Activated naive CD8-positive, alpha-beta T cell (primary cell): ENCODE data around the gene TGFB2.

ENCODE experiments used
- H3K27ac Mint-ChIP-seq: one replicate; pipeline ENCODE4 v1.8.0; 2021; ENCODE audit warnings: mixed read lengths
- H3K27me3 Mint-ChIP-seq: one replicate; pipeline ENCODE4 v1.8.0; 2021; ENCODE audit warnings: mixed read lengths
- H3K36me3 Mint-ChIP-seq: one replicate; pipeline ENCODE4 v1.8.0; 2021; ENCODE audit warnings: mixed read lengths
- H3K4me1 Mint-ChIP-seq: one replicate; pipeline ENCODE4 v1.8.0; 2021; ENCODE audit warnings: low read depth, mixed read lengths
- H3K4me3 Mint-ChIP-seq: one replicate; pipeline ENCODE4 v1.8.0; 2021; ENCODE audit warnings: mild to moderate bottlenecking, mixed read lengths
- H3K9me3 Mint-ChIP-seq: one replicate; pipeline ENCODE4 v1.8.0; 2021; ENCODE audit warnings: low read depth, mixed read lengths

Gene TGFB2

DNA sequence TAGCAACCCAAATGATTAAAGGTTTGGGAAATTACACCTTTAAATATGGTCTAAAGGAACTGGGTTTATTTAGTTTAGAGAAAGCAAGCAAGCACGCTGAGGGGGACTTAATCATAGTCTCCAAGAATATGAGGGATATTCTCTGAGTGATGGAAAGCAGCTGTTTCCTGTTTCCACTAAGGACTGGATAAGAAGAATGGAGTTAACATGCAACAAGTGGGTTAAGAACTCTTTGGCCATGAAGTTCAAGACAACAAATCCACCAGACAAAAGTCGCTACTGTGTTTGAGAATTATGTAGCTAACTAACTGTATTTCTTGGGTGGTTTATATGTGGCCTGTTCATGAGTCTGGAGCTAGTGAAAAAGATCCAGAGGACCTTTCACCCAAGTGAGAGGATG, 85.7 kb downstream of the TGFB2 start:
- Mint-ChIP-seq H3K27ac (no peak overlapping the region), H3K36me3 (no peaks in the 10 kb centered on the region), H3K4me1 (no peaks in the 10 kb centered on the region), H3K4me3 (no peak overlapping the region), H3K27me3 (peaks cover 9% of the 10 kb centered on the region), H3K9me3 (no peaks in the 10 kb centered on the region)

DNA sequence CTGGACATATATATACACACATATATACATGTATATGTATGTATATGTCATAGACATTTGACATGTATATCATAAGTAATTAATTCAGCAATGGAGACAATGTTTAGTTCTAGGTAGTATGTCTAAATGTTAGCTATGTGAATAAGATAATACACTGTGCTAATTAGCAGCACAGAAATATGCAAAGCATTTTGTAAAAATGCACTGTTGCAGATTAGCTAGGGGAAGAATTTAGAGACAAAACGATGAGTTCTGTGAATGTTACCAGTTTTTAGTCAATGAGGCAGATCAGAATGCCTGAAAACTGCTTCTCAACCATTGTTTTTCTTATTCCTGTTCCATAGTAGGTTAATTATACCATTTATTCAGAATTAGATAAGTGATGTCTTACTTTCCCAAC, 86.3 kb downstream of the TGFB2 start:
- H3K27ac Mint-ChIP-seq, result no peak overlapping the region

DNA sequence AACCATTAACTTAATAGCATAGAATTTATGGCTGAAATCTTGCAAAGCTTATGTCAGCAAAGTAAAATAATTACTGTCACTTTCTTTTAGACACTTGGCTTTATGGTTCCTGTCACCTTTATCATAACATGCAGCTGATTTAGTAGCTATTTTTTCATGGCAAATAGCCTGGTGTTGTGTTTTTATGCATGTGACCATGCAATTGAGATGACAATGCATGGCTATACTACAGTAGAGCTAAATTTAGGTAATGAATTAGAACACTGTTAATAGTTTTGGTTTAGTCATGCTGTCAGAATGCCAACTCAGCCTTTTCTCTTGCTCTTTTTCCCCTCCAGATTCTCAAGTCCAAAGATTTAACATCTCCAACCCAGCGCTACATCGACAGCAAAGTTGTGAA, 88.6 kb downstream of the TGFB2 start:
- H3K36me3 Mint-ChIP-seq, result peaks cover 2% of the 10 kb centered on the region
- H3K9me3 Mint-ChIP-seq, result no peaks in the 10 kb centered on the region
- no peak overlapping the region for H3K27ac Mint-ChIP-seq
- H3K27me3 Mint-ChIP-seq, result peaks cover 10% of the 10 kb centered on the region
- H3K4me1 Mint-ChIP-seq, result no peaks in the 10 kb centered on the region
- H3K4me3 Mint-ChIP-seq, result no peak overlapping the region

More for the DNA sequence above, 86.3 kb downstream of the TGFB2 start:
- Mint-ChIP-seq H3K27me3 (peaks cover 9% of the 10 kb centered on the region), H3K36me3 (no peaks in the 10 kb centered on the region), H3K9me3 (no peaks in the 10 kb centered on the region), H3K4me3 (no peak overlapping the region), H3K4me1 (no peaks in the 10 kb centered on the region)

DNA sequence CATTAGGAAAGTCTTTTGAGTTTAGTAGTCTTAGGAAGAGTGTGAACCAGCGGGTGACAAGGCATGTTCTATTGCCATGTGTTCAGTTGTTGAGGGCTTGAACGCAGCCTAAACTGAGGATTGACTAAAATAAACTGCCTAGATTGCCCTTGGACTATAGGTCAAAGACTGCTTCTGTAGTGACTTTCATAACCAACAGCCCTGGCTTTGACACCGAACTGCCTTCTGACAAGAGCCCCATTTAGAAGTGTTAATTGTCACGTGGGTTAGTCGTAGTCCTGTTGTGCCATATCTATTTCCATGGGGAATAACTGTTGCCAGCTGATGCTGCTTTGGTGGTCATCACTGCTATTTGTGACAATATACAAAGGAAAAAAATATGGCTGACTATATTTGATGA, 90.4 kb downstream of the TGFB2 start:
- Mint-ChIP-seq H3K36me3 (peaks cover 2% of the 10 kb centered on the region), H3K27ac (no peak overlapping the region), H3K27me3 (peaks cover 9% of the 10 kb centered on the region), H3K4me1 (no peaks in the 10 kb centered on the region), H3K9me3 (no peaks in the 10 kb centered on the region), H3K4me3 (no peak overlapping the region)

DNA sequence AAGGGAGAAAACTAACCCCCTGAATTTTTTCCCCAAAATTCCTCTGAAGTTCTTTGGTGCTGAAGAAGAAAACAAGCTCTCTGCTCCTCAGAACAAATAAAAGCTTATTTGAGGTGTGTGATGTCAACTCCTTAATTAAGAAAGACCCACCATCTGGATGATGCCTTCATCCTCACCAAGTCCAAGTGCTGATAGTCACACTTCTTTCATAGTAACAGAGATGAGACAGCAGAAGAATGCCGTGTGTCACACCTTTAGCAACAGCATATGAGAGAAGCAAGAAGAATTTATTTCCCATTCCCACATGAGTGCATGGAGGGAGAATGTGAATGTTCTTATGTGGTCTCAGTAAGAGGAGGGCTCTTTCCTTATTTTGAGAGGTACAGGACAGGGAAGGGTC, 91.2 kb downstream of the TGFB2 start:
- Mint-ChIP-seq H3K4me3 (no peak overlapping the region), H3K27me3 (peaks cover 9% of the 10 kb centered on the region), H3K36me3 (peaks cover 2% of the 10 kb centered on the region), H3K27ac (no peak overlapping the region), H3K4me1 (no peaks in the 10 kb centered on the region), H3K9me3 (no peaks in the 10 kb centered on the region)

DNA sequence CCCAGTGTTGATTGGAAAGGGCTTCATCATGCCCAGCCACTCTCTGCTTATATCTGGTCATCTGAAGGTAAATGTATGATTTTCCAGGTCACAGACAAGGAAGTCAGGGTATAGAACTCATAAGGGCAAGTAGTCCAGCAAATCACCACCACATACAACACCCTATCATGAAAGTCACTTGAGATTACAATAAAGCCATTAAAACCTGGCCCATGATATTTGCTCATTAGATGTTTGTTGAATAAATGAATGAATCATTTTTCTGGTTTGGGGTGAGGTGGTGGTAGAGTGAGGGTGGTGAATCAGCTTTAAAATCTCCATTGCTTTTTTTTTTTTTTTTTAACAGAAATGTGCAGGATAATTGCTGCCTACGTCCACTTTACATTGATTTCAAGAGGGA, 91.9 kb downstream of the TGFB2 start:
- H3K4me1 Mint-ChIP-seq, result no peaks in the 10 kb centered on the region
- H3K9me3 Mint-ChIP-seq, result no peaks in the 10 kb centered on the region
- peaks cover 9% of the 10 kb centered on the region for H3K27me3 Mint-ChIP-seq
- H3K36me3 Mint-ChIP-seq, result peaks cover 2% of the 10 kb centered on the region
- H3K27ac Mint-ChIP-seq, result no peak overlapping the region
- no peak overlapping the region for H3K4me3 Mint-ChIP-seq

DNA sequence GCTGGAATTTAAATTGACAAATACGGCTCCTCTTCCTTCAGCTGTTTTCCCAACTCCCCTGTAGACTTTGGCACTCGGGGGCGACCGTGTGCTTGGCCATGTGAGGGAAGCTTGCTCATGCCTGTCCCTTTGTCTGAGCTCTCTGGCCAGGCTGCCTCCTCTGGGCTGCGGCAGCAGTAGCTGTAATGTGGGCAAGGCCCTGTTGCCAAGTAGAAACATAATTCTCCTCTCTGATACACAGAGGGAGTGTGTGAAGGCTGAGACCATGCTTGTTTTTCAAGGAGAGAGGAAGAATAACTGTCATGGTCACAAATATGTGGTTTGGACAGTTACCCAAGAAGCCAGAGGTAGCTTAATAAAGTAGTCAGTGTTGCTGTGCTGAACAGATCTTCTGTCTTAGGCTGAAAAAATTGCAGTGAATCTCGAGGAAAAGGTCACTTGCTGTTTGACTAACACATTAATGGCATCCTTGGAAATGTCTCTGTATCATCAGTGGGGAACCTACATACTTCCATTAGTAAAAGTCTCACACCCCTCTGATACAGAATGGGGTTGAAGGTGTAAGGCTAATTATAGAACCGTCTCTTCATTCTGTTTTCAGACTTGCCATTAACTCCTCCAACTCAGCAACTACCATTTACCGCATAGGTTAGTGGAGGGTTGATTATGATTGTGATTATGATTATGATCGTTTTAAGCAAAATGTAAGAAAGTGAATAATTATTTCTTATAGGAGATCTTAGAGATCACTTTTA, 94.6 kb downstream of the TGFB2 start:
- peaks cover 2% of the 10 kb centered on the region for H3K36me3 Mint-ChIP-seq
- peaks cover 3% of the 10 kb centered on the region for H3K27me3 Mint-ChIP-seq
- no peak overlapping the region for H3K27ac Mint-ChIP-seq
- H3K4me3 Mint-ChIP-seq, result no peak overlapping the region
- no peaks in the 10 kb centered on the region for H3K4me1 Mint-ChIP-seq
- H3K9me3 Mint-ChIP-seq, result no peaks in the 10 kb centered on the region

DNA sequence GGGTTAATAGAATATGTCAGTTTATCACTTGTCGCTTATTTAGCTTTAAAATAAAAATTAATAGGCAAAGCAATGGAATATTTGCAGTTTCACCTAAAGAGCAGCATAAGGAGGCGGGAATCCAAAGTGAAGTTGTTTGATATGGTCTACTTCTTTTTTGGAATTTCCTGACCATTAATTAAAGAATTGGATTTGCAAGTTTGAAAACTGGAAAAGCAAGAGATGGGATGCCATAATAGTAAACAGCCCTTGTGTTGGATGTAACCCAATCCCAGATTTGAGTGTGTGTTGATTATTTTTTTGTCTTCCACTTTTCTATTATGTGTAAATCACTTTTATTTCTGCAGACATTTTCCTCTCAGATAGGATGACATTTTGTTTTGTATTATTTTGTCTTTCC, 98.1 kb downstream of the TGFB2 start:
- Mint-ChIP-seq H3K4me3 (no peak overlapping the region), H3K4me1 (no peaks in the 10 kb centered on the region), H3K27ac (no peak overlapping the region), H3K9me3 (no peaks in the 10 kb centered on the region), H3K36me3 (peaks cover 2% of the 10 kb centered on the region), H3K27me3 (peaks cover 5% of the 10 kb centered on the region)

DNA sequence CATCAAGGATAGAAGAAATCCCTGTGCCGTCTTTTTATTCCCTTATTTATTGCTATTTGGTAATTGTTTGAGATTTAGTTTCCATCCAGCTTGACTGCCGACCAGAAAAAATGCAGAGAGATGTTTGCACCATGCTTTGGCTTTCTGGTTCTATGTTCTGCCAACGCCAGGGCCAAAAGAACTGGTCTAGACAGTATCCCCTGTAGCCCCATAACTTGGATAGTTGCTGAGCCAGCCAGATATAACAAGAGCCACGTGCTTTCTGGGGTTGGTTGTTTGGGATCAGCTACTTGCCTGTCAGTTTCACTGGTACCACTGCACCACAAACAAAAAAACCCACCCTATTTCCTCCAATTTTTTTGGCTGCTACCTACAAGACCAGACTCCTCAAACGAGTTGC, 99.0 kb downstream of the TGFB2 start:
- Mint-ChIP-seq H3K4me3 (no peak overlapping the region), H3K27ac (no peak overlapping the region), H3K36me3 (no peaks in the 10 kb centered on the region)

DNA sequence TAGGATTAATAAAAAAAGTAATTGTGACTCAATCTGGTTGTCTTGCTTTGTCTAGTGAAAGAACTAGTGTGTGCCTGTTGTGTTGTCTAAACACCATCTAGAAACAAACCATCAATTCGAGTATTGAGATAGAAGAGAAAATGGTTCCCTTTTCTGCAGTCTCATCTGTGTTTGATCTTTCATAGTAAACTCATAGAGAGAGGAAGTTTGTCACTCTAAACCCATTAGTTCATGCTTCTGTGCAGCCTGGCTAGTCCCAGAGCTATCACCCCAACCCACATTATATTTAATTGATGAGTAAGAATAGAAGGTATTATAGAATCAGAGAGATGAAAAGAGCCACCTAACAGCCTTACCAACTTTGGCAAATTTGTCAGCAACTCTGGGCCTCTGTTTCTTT, 99.5 kb downstream of the TGFB2 start:
- Mint-ChIP-seq H3K36me3 (no peaks in the 10 kb centered on the region), H3K4me3 (no peak overlapping the region), H3K27ac (no peak overlapping the region), H3K9me3 (no peaks in the 10 kb centered on the region), H3K27me3 (peaks cover 2% of the 10 kb centered on the region), H3K4me1 (no peaks in the 10 kb centered on the region)

More for the DNA sequence above, 99.0 kb downstream of the TGFB2 start:
- Mint-ChIP-seq H3K4me1 (no peaks in the 10 kb centered on the region), H3K9me3 (no peaks in the 10 kb centered on the region), H3K27me3 (peaks cover 3% of the 10 kb centered on the region)

DNA sequence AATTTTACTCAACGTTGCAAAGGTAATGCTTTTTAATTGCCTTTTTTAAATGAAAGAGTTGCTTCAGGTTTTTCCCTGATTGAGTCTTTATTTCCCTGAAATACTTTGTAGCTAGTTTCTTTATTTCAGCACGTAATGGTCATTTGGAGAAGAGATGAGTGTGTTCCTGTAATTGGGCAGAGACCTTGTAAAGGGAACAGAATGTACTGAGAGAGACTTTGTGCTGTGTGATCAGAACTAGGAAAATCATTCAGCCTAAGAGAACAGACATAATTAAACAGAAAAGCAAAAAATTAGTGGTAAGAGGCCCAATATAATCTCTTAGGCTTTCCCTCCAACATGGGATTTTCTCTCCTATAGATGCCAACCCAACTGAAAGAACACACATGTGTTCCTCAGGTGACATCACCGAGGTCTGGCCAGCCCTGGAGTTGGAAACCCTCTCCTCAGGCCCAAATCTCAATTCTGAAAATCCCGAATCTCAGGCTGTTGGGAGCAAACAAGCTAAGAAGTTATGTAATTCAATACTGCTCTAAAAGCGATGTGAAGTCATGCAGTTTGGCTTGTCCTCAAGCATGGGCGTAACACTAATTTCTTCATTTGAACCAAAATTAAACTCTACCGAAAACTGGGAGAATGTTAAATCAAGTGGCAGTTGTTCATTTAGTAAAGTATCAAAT, 102.0 kb downstream of the TGFB2 start:
- H3K27ac Mint-ChIP-seq, result no peak overlapping the region

DNA sequence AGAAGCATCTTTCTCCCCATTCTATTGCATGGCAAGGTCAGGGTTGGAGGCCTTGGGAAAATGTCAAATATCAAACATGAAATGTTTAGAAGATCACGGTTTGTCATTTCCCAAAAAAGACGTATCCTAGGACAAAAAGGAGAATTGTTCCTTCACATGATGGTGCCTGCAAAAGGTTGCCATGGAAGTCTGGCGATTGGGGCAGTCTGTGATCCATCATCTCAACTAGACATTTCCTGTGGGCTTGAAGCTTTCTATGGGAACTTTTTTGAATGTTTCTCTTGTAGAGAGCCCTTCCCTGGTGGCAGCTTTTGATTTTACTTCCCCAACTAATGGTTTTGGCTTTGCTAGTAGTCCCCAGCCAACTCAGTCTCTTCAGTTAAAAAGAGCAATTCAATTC, 106.3 kb downstream of the TGFB2 start:
- no peak overlapping the region for H3K27ac Mint-ChIP-seq
- no peak overlapping the region for H3K4me3 Mint-ChIP-seq
- H3K27me3 Mint-ChIP-seq, result peaks cover 2% of the 10 kb centered on the region
- no peaks in the 10 kb centered on the region for H3K9me3 Mint-ChIP-seq
- H3K36me3 Mint-ChIP-seq, result no peaks in the 10 kb centered on the region
- H3K4me1 Mint-ChIP-seq, result no peaks in the 10 kb centered on the region

More for the DNA sequence above, 102.0 kb downstream of the TGFB2 start:
- H3K9me3 Mint-ChIP-seq, result no peaks in the 10 kb centered on the region
- H3K4me1 Mint-ChIP-seq, result no peaks in the 10 kb centered on the region
- no peaks in the 10 kb centered on the region for H3K36me3 Mint-ChIP-seq
- no peak overlapping the region for H3K4me3 Mint-ChIP-seq
- peaks cover 2% of the 10 kb centered on the region for H3K27me3 Mint-ChIP-seq

DNA sequence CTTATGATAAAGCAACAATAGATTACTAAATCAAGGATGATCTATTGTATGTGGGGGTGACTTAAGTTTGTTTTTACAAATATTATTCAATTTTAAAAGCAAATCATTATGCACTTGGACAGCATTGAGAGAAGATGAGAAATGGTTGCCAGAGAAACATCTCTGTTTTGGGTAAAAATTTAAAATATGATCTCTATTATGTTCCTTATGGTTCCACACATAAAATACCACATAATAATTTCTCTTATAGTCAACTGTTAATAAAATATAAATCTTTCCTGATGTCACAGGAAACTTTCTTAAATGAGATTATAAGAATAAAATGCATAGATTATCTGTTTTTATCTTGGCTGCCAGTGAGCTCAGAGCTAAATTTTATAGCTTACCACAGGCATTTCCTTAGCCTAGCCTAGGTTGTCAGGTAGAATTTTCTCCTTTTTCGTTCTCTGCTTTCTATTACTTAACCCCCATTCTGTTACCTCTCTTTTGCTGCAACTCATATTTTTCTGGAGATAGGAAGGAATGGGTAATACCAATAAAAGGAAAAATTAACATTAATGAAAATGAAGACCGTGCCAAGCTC, 109.7 kb downstream of the TGFB2 start:
- Mint-ChIP-seq H3K9me3 (no peaks in the 10 kb centered on the region), H3K4me3 (no peak overlapping the region), H3K27ac (no peak overlapping the region), H3K4me1 (no peaks in the 10 kb centered on the region), H3K27me3 (no peaks in the 10 kb centered on the region), H3K36me3 (no peaks in the 10 kb centered on the region)

DNA sequence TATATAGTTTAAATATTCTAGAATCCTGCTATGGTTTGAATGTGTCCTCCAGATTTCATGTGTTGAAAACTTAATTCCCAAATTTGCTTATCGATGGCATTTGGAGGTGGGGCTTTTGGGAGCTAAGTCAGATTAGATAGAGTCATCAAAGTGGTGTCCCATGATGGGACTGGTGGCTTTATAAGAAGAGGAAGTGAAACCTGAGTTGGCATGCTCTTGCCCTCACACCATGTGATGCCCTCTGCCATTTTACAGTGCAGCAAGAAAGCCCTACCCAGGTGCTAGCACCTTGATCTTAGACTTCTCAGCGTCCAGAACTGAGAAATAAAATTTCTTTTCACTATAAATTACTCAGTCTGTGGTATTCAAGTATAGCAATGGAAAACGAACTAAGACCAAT, 111.3 kb downstream of the TGFB2 start:
- Mint-ChIP-seq H3K27me3 (peaks cover under 1% of the 10 kb centered on the region), H3K27ac (no peak overlapping the region), H3K4me1 (no peaks in the 10 kb centered on the region), H3K4me3 (no peak overlapping the region), H3K9me3 (no peaks in the 10 kb centered on the region), H3K36me3 (no peaks in the 10 kb centered on the region)

DNA sequence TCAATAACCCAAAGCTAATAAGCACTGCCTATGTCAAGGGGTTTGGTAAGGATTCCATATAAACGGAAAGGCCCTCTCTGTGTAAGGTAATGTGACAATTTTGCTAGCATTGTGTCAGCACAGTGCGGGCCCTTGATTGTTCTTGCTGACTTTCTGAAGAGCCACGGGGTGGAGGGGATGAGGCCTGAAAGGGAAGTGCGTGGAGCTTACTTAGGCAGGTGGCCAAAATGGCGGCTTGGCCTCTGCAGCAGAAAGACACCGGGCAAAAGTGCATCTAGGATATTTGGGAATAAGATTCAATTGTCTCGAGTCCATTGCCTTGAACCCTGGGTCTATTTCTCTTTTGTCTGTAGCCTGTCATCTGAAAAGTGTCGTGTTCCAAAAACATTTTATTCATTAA, 114.3 kb downstream of the TGFB2 start:
- Mint-ChIP-seq H3K27ac (no peak overlapping the region), H3K4me3 (no peak overlapping the region), H3K4me1 (no peaks in the 10 kb centered on the region), H3K27me3 (peaks cover 1% of the 10 kb centered on the region), H3K9me3 (no peaks in the 10 kb centered on the region), H3K36me3 (no peaks in the 10 kb centered on the region)
